Head of caudate nucleus (tissue), 42 donors: ENCODE results near the gene SKOR2.
"Not testable (repeated sequence)": the region's sequence is repeated elsewhere in the genome, so short reads cannot be mapped to it uniquely, and the experiment has no call there.

Source experiments
- DNase-seq, 42 donors: peaks; one replicate each; pipeline versions ENCODE4 v3.0.0 to v3.0.0-alpha.2; 2020 to 2021; ENCODE audit warnings: mixed read lengths in 7 of 42
- intact Hi-C: fragments of 100-400 bp; cut with DNase I; formaldehyde crosslinking; loops from one replicate; pipeline ENCODE4 v1.15.0; 2022

The SKOR2 gene

DNA sequence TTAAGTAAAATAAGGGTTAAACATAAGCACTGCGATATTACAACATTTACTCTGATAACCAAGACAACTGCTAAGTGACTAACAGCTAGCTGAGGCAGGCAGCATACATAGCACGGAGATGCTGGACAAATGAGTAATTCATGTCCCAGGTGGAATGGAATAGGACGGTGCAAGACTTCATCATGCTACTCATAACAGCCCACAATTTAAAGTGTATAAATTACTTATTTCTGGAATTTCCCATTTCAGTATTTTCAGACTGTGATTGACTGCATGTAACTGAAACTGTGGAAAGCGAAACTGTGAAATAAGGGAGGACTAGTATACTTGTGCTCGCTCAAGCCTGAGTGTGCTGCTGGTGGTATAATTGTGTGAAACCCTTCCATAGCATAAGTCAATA, 88.2 kb downstream of the SKOR2 start:
- DNase-seq, result no peak
- intact Hi-C loops, result no loop called here

GRCh38 chr18:47160256-47160655, 91.2 kb downstream of the SKOR2 start:
- intact Hi-C loops, result no loop called here
- DNase-seq, result no peak

GRCh38 chr18:47158404-47158803, 93.1 kb downstream of the SKOR2 start:
- intact Hi-C loops, DNase-seq: not testable (repeated sequence)
